Heart left ventricle (tissue), 16 donors: Measurements from ENCODE around the gene ARAP3. TPM values are rescaled to one million over a fixed set of nuclear protein-coding genes. Genes with fewer than 3 reads are reported as not detected.
A peak's percentile ranks its signal among the peaks of the same experiment; 100 is the strongest.
"Not testable (repeated sequence)": the region's sequence is repeated elsewhere in the genome, so short reads cannot be mapped to it uniquely, and the experiment has no call there.

Experiments
- ATAC-seq, 4 donors: fragments of 200-7000 bp; cut with Tn5 transposase; one replicate each; pipeline ENCODE4 v1.9.1; 2020 to 2022; ENCODE audit warnings: moderate library complexity in 4 of 4, mild to moderate bottlenecking in 3 of 4, moderate number of reproducible peaks in 1 of 4
- DNase-seq, 5 donors: peaks; one replicate each; pipeline ENCODE4 v3.0.0-alpha.2; 2020
- H3K27ac ChIP-seq, 12 donors: fragments of 200-600 bp; sonication (generic) in 4 of 12; one replicate each; pipeline versions ENCODE4 v1.5.0 to v1.8.0; 2016 to 2022; ENCODE audit warnings: mild to moderate bottlenecking in 2 of 12
- H3K27me3 ChIP-seq, 9 donors: fragments of 200-600 bp; sonication (generic) in 2 of 9; one replicate each; pipeline versions ENCODE4 v1.5.1 to v1.8.0; 2016 to 2022; ENCODE audit warnings: mild to moderate bottlenecking in 3 of 9
- H3K36me3 ChIP-seq, 9 donors: fragments of 200-600 bp; sonication (generic) in 2 of 9; one replicate each; pipeline versions ENCODE4 v1.5.0 to v1.8.0; 2018 to 2022; ENCODE audit warnings: mild to moderate bottlenecking in 2 of 9
- H3K4me1 ChIP-seq, 12 donors: fragments of 200-600 bp; sonication (generic) in 4 of 12; one replicate each; pipeline versions ENCODE4 v1.5.0 to v1.8.0; 2016 to 2022; ENCODE audit warnings: mild to moderate bottlenecking in 3 of 12
- H3K4me3 ChIP-seq, 12 donors: fragments of 200-600 bp; sonication (generic) in 4 of 12; one replicate each; pipeline versions ENCODE4 v1.5.0 to v1.8.0; 2017 to 2022; ENCODE audit warnings: mild to moderate bottlenecking in 9 of 12, moderate library complexity in 4 of 12
- H3K9me3 ChIP-seq, 12 donors: fragments of 200-600 bp; sonication (generic) in 4 of 12; one replicate each; pipeline versions ENCODE4 v1.5.0 to v1.8.0; 2016 to 2022; ENCODE audit warnings: mild to moderate bottlenecking in 1 of 12
- POLR2A ChIP-seq, 2 donors: fragments of 450-650 bp; IDR thresholded peaks; one replicate each; pipeline ENCODE4 v1.6.1; 2017; ENCODE audit warnings: antibody characterized with exemption in 2 of 2, mild to moderate bottlenecking in 2 of 2, moderate library complexity in 2 of 2
- WGBS, 4 donors: extraction: QIAGEN DNeasy Blood & Tissue Kit in 2 of 4; methylation state at CpG; one replicate each; pipeline versions ENCODE4 v1.1.5 to v1.1.7; 2013 to 2018; 5-methylcytosine and 5-hydroxymethylcytosine counted together
- intact Hi-C, 10 donors: fragments of 100-400 bp; cut with DNase I; formaldehyde crosslinking; loops; one replicate each; pipeline versions ENCODE4 v1.11.1 to v1.14.2; 2022
- long read RNA-seq, 3 donors: library from polyadenylated mRNA; unstranded; transcript quantifications; one replicate each; pipeline ENCODE4 v2.0.0, GENCODE V29; 2020 to 2021
- polyA plus RNA-seq, 2 donors: library from polyadenylated mRNA; stranded (reverse); fragments of 200-250 nt; gene quantifications; one replicate each; pipeline ENCODE4 v1.2.3, GENCODE V29; 2013
- total RNA-seq, 9 donors: library from RNA; depleted of rRNA in 2 of 9; stranded (reverse); fragments of >200 nt in 2 of 9; fragmentation: NEBNext Ultra II Directional in 3 of 9; extraction: Animal tissue kit (Norgen Biotek cat#: 25700) in 3 of 9; gene quantifications; one replicate each; pipeline versions ENCODE4 v1.1.0 to v1.2.4, GENCODE V29; 2016 to 2023
- TF ChIP-seq, protein P1 (sequence below), 12 donors: fragments of 200-600 bp; sonication (generic) in 4 of 12; IDR thresholded peaks; one replicate each; pipeline versions ENCODE4 v1.5.0 to v1.8.0; 2018 to 2022; ENCODE audit warnings: antibody characterized with exemption in 12 of 12, mild to moderate bottlenecking in 5 of 12
- donor health status: ischemic (EF 13 %, LVEDD 7.1; RV severe dilation, severe dysfunction).
- donor health status: healthy with polysubstance abuse.
- donor health status: DM: no; HTN: yes; CAD: no.
- donor health status: DM: no; HTN: no; CAD: no.
- donor health status: ischemic (EF 25% LVEDD 6.9; RV normal size, moderate dysfunction).
- donor health status: ischemic (EF 25% LVEDD 5.7; RV mildly dilated, moderate dysfunction).
- donor health status: healthy.
- donor health status: DM: yes; HTN: yes; CAD: no.
- donor health status: ischemic (EF 35%, LVEDD 5.7; RV mildly dilated, moderate dysfunction).
- donor health status: nonischemic (EF 11% LVEDD 7.7; RV severe dilation, severe dysfunction).
- donor health status: DM: yes; HTN: yes; CAD: no.
- donor health status: PGD.
- donor health status: ischemic (EF 29% LVEDD 5.4; RV normal size, mild dysfunction).
- donor health status: nonischemic (EF 23%, LVEDD 6.1; RV moderate dilation, normal function).

ARAP3 gene, protein sequence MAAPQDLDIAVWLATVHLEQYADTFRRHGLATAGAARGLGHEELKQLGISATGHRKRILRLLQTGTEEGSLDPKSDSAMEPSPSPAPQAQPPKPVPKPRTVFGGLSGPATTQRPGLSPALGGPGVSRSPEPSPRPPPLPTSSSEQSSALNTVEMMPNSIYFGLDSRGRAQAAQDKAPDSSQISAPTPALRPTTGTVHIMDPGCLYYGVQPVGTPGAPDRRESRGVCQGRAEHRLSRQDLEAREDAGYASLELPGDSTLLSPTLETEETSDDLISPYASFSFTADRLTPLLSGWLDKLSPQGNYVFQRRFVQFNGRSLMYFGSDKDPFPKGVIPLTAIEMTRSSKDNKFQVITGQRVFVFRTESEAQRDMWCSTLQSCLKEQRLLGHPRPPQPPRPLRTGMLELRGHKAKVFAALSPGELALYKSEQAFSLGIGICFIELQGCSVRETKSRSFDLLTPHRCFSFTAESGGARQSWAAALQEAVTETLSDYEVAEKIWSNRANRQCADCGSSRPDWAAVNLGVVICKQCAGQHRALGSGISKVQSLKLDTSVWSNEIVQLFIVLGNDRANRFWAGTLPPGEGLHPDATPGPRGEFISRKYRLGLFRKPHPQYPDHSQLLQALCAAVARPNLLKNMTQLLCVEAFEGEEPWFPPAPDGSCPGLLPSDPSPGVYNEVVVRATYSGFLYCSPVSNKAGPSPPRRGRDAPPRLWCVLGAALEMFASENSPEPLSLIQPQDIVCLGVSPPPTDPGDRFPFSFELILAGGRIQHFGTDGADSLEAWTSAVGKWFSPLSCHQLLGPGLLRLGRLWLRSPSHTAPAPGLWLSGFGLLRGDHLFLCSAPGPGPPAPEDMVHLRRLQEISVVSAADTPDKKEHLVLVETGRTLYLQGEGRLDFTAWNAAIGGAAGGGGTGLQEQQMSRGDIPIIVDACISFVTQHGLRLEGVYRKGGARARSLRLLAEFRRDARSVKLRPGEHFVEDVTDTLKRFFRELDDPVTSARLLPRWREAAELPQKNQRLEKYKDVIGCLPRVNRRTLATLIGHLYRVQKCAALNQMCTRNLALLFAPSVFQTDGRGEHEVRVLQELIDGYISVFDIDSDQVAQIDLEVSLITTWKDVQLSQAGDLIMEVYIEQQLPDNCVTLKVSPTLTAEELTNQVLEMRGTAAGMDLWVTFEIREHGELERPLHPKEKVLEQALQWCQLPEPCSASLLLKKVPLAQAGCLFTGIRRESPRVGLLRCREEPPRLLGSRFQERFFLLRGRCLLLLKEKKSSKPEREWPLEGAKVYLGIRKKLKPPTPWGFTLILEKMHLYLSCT (N-terminal part only)
- total RNA-seq (10 to 100 TPM in 6 of 9 donors, 1 to 10 TPM in 3; 8.9 to 20.5 (median 13.8) TPM), polyA plus RNA-seq (10 to 100 TPM; 13.0 to 15.8 TPM)
- long read RNA-seq, donor 1, partial matches to known transcripts = 3 of 3 reads
- long read RNA-seq, donor 1, other reads (novel, unspliced or antisense) = 0 of 3 reads
- long read RNA-seq, donor 2, partial matches to known transcripts = 2 of 2 reads
- long read RNA-seq, donor 2, other reads (novel, unspliced or antisense) = 0 of 2 reads
- long read RNA-seq, donor 3, partial matches to known transcripts = 6 of 8 reads
- long read RNA-seq, donor 3, other reads (novel, unspliced or antisense) = 2 of 8 reads

DNA sequence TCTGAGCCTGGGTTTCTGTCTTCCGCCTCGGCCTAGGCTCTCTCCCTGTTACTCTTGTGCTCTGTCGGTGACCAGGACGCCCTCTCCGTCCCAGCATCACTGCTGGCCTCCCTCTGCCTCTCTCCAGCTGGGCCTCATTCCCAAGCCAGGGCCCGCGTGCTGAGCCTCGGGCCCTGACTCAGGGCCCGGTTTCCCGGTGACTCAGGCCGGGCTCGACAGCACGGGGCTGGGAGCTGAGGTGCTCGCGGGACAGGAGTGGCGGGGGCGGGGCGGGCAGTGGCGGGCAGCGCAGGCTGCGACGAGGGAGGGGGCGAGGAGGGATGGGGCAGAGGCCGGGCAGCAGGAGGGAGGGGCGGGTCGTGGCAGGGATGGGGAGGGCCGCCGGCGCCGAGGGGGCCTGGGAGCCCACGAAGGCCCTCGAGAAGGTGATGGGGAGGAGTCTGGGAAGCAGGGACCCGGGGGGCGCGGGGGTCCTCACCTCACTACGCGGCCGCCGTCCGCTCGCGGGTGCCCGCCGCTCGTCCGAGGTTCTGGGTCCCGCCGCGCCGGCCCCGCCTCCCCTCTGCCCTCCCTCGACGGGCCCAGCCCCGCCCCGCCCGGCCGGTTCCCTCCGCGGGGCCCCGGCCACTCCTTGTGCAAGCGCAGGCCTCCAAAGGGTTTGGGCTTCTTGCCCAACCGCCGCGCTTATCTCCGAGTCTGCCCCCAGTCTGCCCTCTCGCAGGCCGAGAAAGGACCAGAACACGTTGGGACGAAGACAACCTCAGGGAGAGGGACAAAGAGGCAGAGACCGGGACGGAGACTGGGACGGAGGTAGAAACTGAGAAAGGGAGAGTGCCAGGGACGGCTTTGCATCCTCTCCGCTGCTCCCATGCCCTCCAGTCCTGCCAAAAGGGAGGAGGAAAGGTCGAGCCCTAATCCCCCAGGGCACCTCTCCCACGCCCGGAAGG is at the start of gene ARAP3:
TSS of gene ARAP3 (minus strand) at position 536 of the 947 bp plus-strand sequence. CDS start 1,744 bp downstream, outside the sequence.
- peaks cover 0 to 26% (median 8%) of the 10 kb centered on the region in 9 donors for H3K36me3 ChIP-seq
- H3K27me3 ChIP-seq = no peaks in the 10 kb centered on the region
- H3K9me3 ChIP-seq = no peaks in the 10 kb centered on the region
- WGBS, 4 donors = 3 to 6% (median 4%) methylated on average over 48 to 77 of the region's 77 CpGs
- TF ChIP-seq POLR2A (IDR thresholded peaks at IDR 0.05) = peak in 1 of 2 donors; percentile 17
- TF ChIP-seq, protein P1, sequence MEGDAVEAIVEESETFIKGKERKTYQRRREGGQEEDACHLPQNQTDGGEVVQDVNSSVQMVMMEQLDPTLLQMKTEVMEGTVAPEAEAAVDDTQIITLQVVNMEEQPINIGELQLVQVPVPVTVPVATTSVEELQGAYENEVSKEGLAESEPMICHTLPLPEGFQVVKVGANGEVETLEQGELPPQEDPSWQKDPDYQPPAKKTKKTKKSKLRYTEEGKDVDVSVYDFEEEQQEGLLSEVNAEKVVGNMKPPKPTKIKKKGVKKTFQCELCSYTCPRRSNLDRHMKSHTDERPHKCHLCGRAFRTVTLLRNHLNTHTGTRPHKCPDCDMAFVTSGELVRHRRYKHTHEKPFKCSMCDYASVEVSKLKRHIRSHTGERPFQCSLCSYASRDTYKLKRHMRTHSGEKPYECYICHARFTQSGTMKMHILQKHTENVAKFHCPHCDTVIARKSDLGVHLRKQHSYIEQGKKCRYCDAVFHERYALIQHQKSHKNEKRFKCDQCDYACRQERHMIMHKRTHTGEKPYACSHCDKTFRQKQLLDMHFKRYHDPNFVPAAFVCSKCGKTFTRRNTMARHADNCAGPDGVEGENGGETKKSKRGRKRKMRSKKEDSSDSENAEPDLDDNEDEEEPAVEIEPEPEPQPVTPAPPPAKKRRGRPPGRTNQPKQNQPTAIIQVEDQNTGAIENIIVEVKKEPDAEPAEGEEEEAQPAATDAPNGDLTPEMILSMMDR (IDR thresholded peaks at IDR 0.05) = no peak
- H3K27ac ChIP-seq = peak within 1 kb of the TSS; percentile 76 to 99 (median 92)
- ATAC-seq (peak; percentile 77 to 92 (median 85)), DNase-seq (peak; percentile 88 to 94 (median 94))
- peaks cover 0 to 55% (median 26%) of the 10 kb centered on the region in 12 donors for H3K4me1 ChIP-seq
- peak within 1 kb of the TSS; percentile 34 to 79 (median 62) for H3K4me3 ChIP-seq
- intact Hi-C loops = no loop called here

DNA sequence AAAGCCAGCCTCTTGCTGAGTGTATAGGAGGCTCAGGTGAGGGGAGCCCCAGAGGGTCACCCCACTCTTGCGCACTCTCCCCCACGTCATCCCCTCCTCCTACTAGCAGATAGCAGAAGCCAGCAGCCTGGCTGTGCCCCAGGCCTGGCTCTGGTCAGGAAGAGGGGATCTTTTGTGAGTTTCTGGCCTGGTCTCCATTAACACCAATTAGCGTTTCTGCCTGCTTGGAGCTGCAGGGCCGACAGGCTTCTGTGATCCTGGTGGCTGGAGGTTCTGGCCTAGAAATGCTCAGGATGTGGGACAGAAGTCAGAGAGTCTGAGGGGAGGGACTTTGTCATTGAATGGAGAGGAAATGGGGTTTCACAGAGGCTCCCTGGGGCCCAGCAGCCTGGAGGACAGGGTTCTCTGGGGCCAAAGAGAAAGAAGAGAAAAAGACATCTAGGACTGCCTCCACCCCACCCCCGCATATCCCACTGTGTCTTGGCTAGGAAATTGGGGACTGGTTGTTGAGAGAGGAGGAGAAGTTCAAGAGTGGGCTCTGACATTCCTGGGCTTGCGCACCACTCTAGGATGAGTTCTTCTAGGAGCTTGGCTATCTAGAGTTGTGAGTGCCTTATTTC is 47.5 kb upstream of the ARAP3 start:
- Histone ChIP-seq H3K27me3 (no peaks in the 10 kb centered on the region), H3K36me3 (no peaks in the 10 kb centered on the region), H3K9me3 (no peaks in the 10 kb centered on the region), H3K4me1 (peaks cover 0 to 7% (median 0%) of the 10 kb centered on the region in 12 donors), H3K4me3 (no peak overlapping the region), H3K27ac (no peak overlapping the region)
- ATAC-seq = peak in 1 of 4 donors; percentile 11
- no peak for DNase-seq
- intact Hi-C loops = no loop called here
- 50 to 58% (median 55%) methylated on average over 6 of the region's 6 CpGs for WGBS, 4 donors
- TF ChIP-seq, protein P1 (IDR thresholded peaks at IDR 0.05) = no peak
- no peak for TF ChIP-seq POLR2A (IDR thresholded peaks at IDR 0.05)

DNA sequence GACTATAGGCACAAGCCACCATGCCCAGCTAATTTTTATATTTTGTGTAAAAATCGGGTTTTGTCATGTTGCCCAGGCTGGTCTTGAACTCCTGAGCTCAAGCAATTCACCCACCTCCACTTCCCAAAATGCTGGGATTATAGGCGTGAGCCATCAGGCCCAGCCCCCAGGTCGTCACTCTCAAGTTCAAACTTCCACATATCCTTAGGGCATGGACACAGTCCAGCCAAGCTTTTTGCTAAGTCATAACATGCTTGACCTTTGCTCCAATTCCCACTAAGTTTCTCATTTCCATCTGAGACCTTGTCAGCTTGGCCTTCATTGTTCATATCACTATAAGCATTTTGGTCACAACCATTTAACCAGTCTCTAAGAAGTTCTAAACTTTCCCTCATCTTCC is 43.9 kb upstream of the ARAP3 start:
- intact Hi-C loops = no loop called here
- no peak for TF ChIP-seq POLR2A (IDR thresholded peaks at IDR 0.05)
- TF ChIP-seq, protein P1 (IDR thresholded peaks at IDR 0.05) = no peak
- no peaks in the 10 kb centered on the region for H3K27me3 ChIP-seq
- WGBS, 4 donors = 62 to 75% (median 67%) methylated on average over 3 of the region's 3 CpGs
- no peaks in the 10 kb centered on the region for H3K36me3 ChIP-seq
- DNase-seq (no peak), ATAC-seq (no peak)
- no peaks in the 10 kb centered on the region for H3K9me3 ChIP-seq
- H3K4me1 ChIP-seq = peaks cover 0 to 7% (median 0%) of the 10 kb centered on the region in 12 donors
- H3K27ac ChIP-seq = no peak overlapping the region
- H3K4me3 ChIP-seq = no peak overlapping the region

DNA sequence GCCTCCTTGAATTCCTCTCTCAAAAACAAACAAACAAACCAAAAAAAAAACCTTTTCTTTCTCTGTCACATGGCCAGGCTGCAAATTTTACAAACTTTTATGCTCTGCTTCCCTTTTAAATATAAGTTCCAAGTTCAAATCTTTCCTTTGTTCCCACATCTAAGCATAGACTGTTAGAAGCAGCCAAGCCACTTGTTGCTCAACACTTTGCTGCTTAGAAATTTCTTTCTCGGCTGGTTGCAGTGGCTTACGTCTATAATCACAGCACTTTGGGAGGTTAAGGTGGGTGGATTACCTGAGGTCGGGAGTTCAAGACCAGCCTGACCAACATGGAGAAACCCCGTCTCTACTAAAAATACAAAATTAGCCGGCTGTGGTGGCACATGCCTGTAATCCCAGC is 43.1 kb upstream of the ARAP3 start:
- H3K27ac ChIP-seq, H3K27me3 ChIP-seq, ATAC-seq, H3K4me1 ChIP-seq, intact Hi-C loops, DNase-seq, H3K9me3 ChIP-seq, H3K4me3 ChIP-seq, H3K36me3 ChIP-seq: not testable (repeated sequence)
- 89 to 93% (median 92%) methylated on average over 5 of the region's 5 CpGs for WGBS, 4 donors
